Measurements from ENCODE around the gene MYO1D. TPM values are rescaled to one million over a fixed set of nuclear protein-coding genes. Genes with fewer than 3 reads are reported as not detected.

MYO1D gene
- total RNA-seq, 1 donor from 2014 or later, result 24.9 TPM

DNA sequence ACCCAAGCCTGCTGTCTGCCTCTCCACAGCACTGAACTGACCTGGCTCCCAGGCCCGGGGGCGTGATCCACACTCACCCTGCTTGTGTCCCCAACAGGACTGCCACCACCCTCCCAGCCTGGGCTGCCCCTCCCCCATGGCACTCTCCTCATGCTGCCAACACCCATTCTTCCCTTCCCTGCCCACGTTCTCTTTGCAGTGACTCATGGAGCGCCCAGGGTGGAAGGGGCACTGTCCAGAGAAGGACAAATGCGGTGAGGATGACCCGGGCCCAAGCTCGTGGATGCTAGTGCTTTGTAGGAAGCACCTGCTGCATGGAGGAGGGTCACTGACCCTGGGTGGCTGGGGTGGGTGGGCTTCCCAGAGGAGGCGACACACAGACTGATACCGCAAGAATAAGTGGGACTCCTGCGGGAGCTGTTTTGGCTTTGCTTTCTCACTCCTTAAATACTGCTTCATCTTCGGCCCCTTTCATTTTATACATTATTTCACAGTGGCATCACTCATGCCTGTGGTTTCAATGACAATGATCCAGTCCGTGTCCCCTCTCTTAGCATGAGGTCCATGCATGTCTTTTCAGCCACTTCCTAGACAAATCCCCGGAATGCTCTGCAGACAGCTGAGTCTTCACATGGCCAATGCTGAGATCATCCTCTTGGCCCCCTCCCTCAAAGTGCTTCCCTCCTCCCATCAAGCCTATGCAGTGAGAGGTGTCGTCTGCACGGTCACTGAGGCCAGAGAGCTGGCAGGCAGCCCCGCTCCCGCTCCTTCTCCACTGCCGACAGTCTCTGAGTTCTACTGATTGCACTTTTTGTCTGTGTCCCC is 372.5 kb downstream of the MYO1D start:
- Mint-ChIP-seq H3K9me3 (no peaks in the 10 kb centered on the region), H3K27ac (no peak overlapping the region), H3K4me3 (no peak overlapping the region), H3K36me3 (no peaks in the 10 kb centered on the region), H3K27me3 (no peaks in the 10 kb centered on the region), H3K4me1 (ENCODE audit: unreplicated experiment) (no peaks in the 10 kb centered on the region)
- TF ChIP-seq, protein P1, sequence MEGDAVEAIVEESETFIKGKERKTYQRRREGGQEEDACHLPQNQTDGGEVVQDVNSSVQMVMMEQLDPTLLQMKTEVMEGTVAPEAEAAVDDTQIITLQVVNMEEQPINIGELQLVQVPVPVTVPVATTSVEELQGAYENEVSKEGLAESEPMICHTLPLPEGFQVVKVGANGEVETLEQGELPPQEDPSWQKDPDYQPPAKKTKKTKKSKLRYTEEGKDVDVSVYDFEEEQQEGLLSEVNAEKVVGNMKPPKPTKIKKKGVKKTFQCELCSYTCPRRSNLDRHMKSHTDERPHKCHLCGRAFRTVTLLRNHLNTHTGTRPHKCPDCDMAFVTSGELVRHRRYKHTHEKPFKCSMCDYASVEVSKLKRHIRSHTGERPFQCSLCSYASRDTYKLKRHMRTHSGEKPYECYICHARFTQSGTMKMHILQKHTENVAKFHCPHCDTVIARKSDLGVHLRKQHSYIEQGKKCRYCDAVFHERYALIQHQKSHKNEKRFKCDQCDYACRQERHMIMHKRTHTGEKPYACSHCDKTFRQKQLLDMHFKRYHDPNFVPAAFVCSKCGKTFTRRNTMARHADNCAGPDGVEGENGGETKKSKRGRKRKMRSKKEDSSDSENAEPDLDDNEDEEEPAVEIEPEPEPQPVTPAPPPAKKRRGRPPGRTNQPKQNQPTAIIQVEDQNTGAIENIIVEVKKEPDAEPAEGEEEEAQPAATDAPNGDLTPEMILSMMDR (conservative IDR thresholded peaks at IDR 0.05), result no peak
- no peak for DNase-seq (ENCODE audit: extremely low spot score, unreplicated experiment)

- Mint-ChIP-seq H3K4me1 (ENCODE audit: unreplicated experiment) (no peaks in the 10 kb centered on the region), H3K36me3 (no peaks in the 10 kb centered on the region), H3K4me3 (no peak overlapping the region), H3K27me3 (no peaks in the 10 kb centered on the region), H3K9me3 (no peaks in the 10 kb centered on the region), H3K27ac (no peak overlapping the region)
- no peak for DNase-seq (ENCODE audit: extremely low spot score, unreplicated experiment)
- TF ChIP-seq, protein P1 (conservative IDR thresholded peaks at IDR 0.05), result no peak
Measured at GRCh38 chr17:32503251-32504165, 373.4 kb downstream of the MYO1D start.

- no peaks in the 10 kb centered on the region for H3K36me3 Mint-ChIP-seq
- no peaks in the 10 kb centered on the region for H3K9me3 Mint-ChIP-seq
- no peaks in the 10 kb centered on the region for H3K4me1 Mint-ChIP-seq (ENCODE audit: unreplicated experiment)
- TF ChIP-seq, protein P1 (conservative IDR thresholded peaks at IDR 0.05), result no peak
- DNase-seq (ENCODE audit: extremely low spot score, unreplicated experiment), result no peak
- H3K27me3 Mint-ChIP-seq, result no peaks in the 10 kb centered on the region
- H3K27ac Mint-ChIP-seq, result no peak overlapping the region
- no peak overlapping the region for H3K4me3 Mint-ChIP-seq
Measured at GRCh38 chr17:32502710-32503109, 374.2 kb downstream of the MYO1D start.

DNA sequence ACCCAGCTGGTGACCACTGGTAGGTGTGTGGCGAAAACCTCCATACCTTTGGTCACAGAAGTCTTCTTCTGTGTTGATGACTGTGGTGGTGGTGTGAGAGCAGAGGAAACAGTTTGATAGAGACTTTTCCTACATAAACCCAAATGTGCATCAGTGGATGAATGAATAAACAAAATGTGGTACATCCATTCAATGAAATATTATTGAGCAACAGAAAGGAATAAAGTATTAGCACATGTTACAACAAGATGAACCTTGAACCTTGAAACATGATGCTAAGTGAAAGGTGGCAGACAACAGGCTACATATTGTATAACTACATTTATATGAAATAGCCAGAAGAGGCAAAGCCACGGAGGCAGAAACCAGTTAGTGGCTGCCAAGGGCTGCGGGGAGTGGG is 374.9 kb downstream of the MYO1D start:
- TF ChIP-seq, protein P1 (conservative IDR thresholded peaks at IDR 0.05), result no peak
- H3K36me3 Mint-ChIP-seq, result no peaks in the 10 kb centered on the region
- H3K4me1 Mint-ChIP-seq (ENCODE audit: unreplicated experiment), result no peaks in the 10 kb centered on the region
- H3K9me3 Mint-ChIP-seq, result no peaks in the 10 kb centered on the region
- H3K27me3 Mint-ChIP-seq, result no peaks in the 10 kb centered on the region
- no peak overlapping the region for H3K4me3 Mint-ChIP-seq
- no peak for DNase-seq (ENCODE audit: extremely low spot score, unreplicated experiment)
- H3K27ac Mint-ChIP-seq, result no peak overlapping the region

DNA sequence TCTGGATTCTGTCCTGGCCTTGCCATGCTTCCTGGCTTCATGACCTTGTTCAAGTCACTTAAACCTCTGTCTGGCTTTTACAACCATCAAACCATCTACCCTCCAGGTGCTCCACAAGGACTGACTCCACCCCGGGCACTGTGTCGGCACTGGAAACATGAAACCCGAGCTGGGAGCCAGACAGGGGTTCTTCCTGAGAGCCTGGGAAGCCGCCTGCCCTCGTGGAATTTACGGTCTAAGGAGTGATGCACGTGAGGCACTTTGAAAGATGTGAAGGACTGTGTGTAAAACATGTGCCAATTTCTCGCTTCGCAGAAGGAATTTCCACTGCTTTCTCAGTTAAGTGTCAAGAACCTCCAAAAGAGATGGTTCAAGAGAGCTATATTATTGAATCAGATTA is 378.5 kb downstream of the MYO1D start:
- Mint-ChIP-seq H3K9me3 (no peaks in the 10 kb centered on the region), H3K4me3 (no peak overlapping the region), H3K27me3 (no peaks in the 10 kb centered on the region), H3K4me1 (ENCODE audit: unreplicated experiment) (no peaks in the 10 kb centered on the region), H3K36me3 (no peaks in the 10 kb centered on the region), H3K27ac (no peak overlapping the region)
- TF ChIP-seq, protein P1 (conservative IDR thresholded peaks at IDR 0.05), result no peak
- DNase-seq (ENCODE audit: extremely low spot score, unreplicated experiment), result no peak
